ENCODE measurements around the gene TCTN2. TPM values are rescaled to one million over a fixed set of nuclear protein-coding genes. Genes with fewer than 3 reads are reported as not detected.

Gene TCTN2
- total RNA-seq, 1 donor from 2014 or later = 6.1 TPM

- intact Hi-C loops (cut with DNase I) = no loop called here
- H3K36me3 ChIP-seq = peaks cover 0 to 37% of the 10 kb centered on the region in 2 donors
- no peak for DNase-seq (ENCODE audit: extremely low spot score in 2 of 2)
- H3K27ac ChIP-seq = no peak overlapping the region
- no peaks in the 10 kb centered on the region for H3K4me1 ChIP-seq
- H3K4me3 ChIP-seq = no peak overlapping the region
- H3K9me3 ChIP-seq = no peaks in the 10 kb centered on the region
- H3K27me3 ChIP-seq = no peaks in the 10 kb centered on the region
- TF ChIP-seq POLR2AphosphoS5 (IDR thresholded peaks at IDR 0.05; ENCODE audit: insufficient read depth in 1 of 2, low read depth in 1 of 2) (no peak), POLR2A (IDR thresholded peaks at IDR 0.05) (no peak)
- TF ChIP-seq, protein P1, sequence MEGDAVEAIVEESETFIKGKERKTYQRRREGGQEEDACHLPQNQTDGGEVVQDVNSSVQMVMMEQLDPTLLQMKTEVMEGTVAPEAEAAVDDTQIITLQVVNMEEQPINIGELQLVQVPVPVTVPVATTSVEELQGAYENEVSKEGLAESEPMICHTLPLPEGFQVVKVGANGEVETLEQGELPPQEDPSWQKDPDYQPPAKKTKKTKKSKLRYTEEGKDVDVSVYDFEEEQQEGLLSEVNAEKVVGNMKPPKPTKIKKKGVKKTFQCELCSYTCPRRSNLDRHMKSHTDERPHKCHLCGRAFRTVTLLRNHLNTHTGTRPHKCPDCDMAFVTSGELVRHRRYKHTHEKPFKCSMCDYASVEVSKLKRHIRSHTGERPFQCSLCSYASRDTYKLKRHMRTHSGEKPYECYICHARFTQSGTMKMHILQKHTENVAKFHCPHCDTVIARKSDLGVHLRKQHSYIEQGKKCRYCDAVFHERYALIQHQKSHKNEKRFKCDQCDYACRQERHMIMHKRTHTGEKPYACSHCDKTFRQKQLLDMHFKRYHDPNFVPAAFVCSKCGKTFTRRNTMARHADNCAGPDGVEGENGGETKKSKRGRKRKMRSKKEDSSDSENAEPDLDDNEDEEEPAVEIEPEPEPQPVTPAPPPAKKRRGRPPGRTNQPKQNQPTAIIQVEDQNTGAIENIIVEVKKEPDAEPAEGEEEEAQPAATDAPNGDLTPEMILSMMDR (IDR thresholded peaks at IDR 0.05) = no peak
Observed at GRCh38 chr12:123643911-123644310, 27.0 kb upstream of the TCTN2 start.

GRCh38 chr12:123645380-123645779 is 25.5 kb upstream of the TCTN2 start:
- no peak overlapping the region for H3K27ac ChIP-seq
- no peak overlapping the region for H3K4me3 ChIP-seq
- H3K9me3 ChIP-seq = no peaks in the 10 kb centered on the region
- H3K27me3 ChIP-seq = no peaks in the 10 kb centered on the region
- H3K4me1 ChIP-seq = no peaks in the 10 kb centered on the region
- peaks cover 0 to 47% of the 10 kb centered on the region in 2 donors for H3K36me3 ChIP-seq
- TF ChIP-seq POLR2A (IDR thresholded peaks at IDR 0.05) (no peak), POLR2AphosphoS5 (IDR thresholded peaks at IDR 0.05; ENCODE audit: insufficient read depth in 1 of 2, low read depth in 1 of 2) (no peak)
- intact Hi-C loops (cut with DNase I) = no loop called here
- no peak for DNase-seq (ENCODE audit: extremely low spot score in 2 of 2)

GRCh38 chr12:123645878-123646277 is 25.0 kb upstream of the TCTN2 start:
- no peak for DNase-seq (ENCODE audit: extremely low spot score in 2 of 2)
- Histone ChIP-seq H3K36me3 (peaks cover 0 to 47% of the 10 kb centered on the region in 2 donors), H3K9me3 (no peaks in the 10 kb centered on the region), H3K27me3 (no peaks in the 10 kb centered on the region), H3K4me3 (no peak overlapping the region), H3K27ac (no peak overlapping the region), H3K4me1 (no peaks in the 10 kb centered on the region)
- TF ChIP-seq, protein P1 (IDR thresholded peaks at IDR 0.05) = no peak
- TF ChIP-seq POLR2A (IDR thresholded peaks at IDR 0.05) (no peak), POLR2AphosphoS5 (IDR thresholded peaks at IDR 0.05; ENCODE audit: insufficient read depth in 1 of 2, low read depth in 1 of 2) (no peak)
- intact Hi-C loops (cut with DNase I) = no loop called here

DNA sequence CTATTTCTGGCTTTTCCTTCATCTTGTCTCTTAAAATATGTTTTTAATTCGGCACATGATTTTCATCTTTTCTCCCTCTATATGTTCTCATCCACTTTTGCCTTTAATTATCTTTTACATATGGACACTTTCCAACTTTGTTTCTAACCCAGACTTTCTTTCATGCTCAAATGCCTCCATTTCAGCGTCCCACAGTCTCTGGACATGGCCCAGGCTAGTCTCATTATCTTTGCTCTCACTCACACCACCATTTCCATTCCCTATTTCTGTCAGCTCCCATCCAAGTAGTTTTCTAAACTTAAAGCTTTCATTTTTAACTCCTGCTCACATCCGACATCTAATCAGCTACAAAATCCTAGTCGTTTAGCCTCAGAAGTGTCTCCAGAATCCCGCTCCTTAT is 22.5 kb upstream of the TCTN2 start:
- Histone ChIP-seq H3K27me3 (no peaks in the 10 kb centered on the region), H3K27ac (no peak overlapping the region), H3K4me1 (no peaks in the 10 kb centered on the region), H3K36me3 (peaks cover 0 to 43% of the 10 kb centered on the region in 2 donors), H3K4me3 (no peak overlapping the region), H3K9me3 (no peaks in the 10 kb centered on the region)
- no peak for DNase-seq (ENCODE audit: extremely low spot score in 2 of 2)
- intact Hi-C loops (cut with DNase I) = no loop called here
- TF ChIP-seq, protein P1 (IDR thresholded peaks at IDR 0.05) = no peak
- TF ChIP-seq POLR2A (IDR thresholded peaks at IDR 0.05) = no peak
- no peak for TF ChIP-seq POLR2AphosphoS5 (IDR thresholded peaks at IDR 0.05; ENCODE audit: insufficient read depth in 1 of 2, low read depth in 1 of 2)

- Histone ChIP-seq H3K27me3 (no peaks in the 10 kb centered on the region), H3K36me3 (peaks cover 0 to 38% of the 10 kb centered on the region in 2 donors), H3K9me3 (no peaks in the 10 kb centered on the region), H3K27ac (no peak overlapping the region), H3K4me3 (no peak overlapping the region), H3K4me1 (no peaks in the 10 kb centered on the region)
- no peak for DNase-seq (ENCODE audit: extremely low spot score in 2 of 2)
- intact Hi-C loops (cut with DNase I) = no loop called here
- TF ChIP-seq, protein P1 (IDR thresholded peaks at IDR 0.05) = no peak
- TF ChIP-seq POLR2AphosphoS5 (IDR thresholded peaks at IDR 0.05; ENCODE audit: insufficient read depth in 1 of 2, low read depth in 1 of 2) (no peak), POLR2A (IDR thresholded peaks at IDR 0.05) (no peak)
Observed at GRCh38 chr12:123654129-123654701, 16.7 kb upstream of the TCTN2 start.
